Activated CD8-positive, alpha-beta memory T cell treated with anti-CD3 and anti-CD28 coated beads, Interleukin-2, amount 50 U/mL, for 4 hours (primary cell): ENCODE results near the gene SLC17A9.

Experiments used
- DNase-seq: peaks from one replicate; pipeline ENCODE4 v3.0.0-alpha.2; 2020

SLC17A9 gene

DNA sequence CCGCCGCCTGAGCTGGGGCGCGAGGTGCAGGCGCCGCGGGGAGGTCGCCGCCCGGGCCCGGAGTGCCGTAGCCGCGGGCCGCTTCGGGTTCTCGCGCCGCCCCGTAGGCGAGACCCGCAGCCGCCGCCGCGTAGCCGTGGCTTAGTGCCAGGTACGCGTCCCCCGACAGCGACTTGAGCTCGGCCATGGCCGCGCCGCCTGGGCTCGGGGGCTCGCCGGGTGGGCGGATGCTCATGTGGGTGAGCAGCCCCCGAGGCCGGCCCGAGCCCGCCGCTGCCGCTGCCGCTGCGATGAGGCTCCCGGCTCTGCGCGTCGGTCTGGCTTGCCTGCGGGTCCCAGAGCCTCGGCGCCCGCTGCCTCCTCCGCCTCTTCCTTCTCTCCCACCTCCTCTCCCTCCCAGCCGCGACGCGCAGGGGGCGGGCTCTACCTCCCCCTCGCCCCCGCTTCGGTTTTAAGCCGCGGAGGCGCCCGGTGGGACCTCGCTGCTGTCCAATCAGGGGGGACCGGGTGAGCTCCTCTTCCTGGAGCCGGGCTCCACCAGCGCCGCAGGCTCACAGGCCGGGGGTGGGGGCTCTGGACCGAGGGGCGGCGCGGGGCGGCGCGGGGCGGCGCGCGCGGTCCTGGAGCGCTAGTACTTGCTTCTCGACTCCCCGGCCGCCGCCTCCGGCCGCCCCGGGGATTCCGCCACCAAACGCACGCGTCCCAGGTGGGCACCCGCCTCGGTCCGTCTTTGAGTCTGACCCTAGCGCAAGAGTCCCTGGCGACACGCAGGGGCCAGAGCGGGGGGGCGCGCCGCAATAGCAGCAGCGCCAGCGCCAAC lies 54.2 kb downstream of the SLC17A9 start, which contains the start of gene BHLHE23:
TSS of gene BHLHE23 (minus strand) at position 425 of the 820 bp plus-strand sequence. CDS start at position 235, 190 bp downstream.
- no peak for DNase-seq

DNA sequence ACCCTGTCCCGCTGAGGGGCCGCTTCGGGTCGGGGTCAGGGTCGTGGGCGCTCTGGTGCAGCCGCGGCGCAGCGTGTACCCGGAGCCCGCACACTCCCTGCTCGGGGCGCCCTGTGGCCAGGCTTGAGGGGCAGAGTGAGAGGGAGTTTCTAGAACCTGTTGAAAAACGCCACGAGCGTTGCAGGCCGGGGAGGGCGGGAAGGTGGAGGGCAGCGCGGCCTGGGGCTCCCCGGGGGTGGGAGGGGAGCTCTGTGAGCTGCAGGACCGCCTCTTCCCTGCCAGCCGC lies 54.8 kb downstream of the SLC17A9 start:
- no peak for DNase-seq

DNA sequence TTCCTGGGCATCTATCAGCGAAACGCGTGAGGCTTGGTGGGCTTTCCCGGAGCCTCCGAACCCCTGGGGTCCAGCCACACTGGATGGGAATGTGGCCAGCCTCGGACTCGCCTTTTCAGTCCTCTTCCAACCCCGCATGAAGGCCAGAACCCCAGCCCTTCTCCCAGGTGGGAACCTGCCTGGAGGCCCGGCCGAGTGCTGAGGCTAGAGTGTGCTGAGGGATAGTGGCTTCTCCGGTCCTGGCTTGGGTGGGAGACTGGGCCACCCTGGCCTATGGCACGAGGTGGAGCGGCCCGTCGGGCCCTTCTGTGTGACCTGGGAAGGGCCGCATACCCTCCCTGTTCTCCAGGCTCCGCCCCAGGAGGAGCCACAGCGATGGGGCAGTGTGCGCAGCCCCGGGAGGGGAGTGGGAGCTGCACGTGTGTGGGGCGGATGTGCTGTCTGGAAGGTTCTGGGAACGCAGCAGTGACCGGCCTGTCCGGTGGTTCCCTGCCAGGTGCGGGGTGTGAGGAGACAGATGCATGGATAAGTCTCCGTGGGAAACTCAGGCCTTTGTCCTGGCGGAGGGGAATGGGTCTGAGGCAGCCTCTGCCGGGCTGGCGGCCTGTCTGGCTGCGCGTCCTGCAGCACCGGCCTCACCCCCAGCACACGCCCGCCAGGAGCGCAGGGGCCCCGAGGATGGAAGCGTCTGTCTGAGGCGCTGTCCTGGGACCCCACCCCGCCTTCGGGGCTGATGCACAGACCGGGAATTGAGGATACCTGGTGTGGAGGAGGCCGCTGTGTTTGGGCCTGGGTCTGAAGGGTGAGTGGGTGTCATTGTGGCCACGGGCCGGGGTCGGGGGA lies 55.4 kb downstream of the SLC17A9 start:
- DNase-seq = no peak

DNA sequence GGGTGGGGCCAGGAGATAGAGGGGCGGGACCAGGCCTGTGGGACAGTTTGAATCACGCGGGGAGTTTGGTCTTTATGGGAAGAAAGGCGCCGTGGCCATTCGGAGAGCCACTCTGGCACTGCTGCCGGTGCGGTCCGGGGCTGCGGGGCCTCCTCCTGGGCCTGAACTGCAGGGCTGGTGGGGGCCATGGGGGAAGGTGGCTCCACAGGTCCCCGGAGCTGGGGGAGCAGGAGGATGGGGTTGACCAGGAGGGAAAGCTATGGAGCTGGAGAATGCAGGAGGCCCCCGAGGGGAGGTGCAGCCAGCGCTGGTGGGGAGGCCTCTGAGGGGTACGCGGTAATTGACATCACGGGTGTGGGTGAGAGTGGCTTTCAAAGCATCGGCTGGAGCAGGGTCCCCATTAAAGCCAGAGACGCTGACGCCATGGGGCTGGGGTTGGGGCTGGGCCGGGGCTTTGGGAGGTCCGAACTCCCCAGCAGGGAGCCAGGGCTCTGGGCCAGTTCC lies 56.1 kb downstream of the SLC17A9 start:
- DNase-seq = no peak

DNA sequence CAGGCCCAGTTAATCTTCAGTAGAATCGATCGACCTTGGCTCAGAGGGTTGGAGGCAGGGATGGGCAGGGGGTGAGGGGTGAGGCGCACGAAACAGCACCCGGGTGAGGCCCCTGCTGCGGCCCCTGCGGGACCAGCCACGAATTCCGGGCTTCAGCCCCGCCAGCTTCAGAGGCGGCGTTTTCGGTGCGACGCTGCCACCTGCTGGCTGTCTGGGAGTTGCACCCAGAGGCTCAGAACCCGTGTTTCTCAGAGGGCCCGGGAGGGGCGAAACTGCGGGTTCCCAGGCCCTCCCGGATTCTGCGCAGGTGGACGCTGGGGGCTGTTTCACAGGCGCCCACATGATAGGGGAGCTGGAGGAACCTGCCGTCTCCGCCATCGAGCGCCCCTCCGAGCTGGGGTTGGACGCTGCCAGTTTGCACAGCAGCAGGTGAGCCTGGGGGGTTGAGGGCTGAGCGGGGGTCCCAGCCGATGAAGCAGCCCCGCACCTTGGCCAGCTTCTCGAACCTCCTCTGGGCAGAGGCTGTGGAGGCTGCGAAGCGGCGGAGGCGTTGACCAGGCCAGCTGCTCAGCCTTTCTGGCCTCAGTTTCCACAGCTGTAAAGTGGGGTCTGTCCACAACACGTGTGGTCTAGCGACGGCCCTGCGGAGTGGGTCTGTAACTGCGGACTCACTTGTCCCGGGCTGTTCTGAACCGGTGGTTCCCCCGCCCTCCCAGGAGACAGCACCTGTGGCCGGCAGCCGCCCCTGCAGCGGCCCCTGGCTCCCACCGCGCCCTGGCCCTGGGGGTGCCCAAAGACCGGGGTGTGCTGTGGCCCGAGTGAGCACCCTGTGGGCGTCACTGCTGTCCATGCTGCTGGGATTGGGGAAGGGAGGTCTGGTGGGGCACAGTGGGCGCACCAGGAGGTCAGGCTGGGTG lies 56.8 kb downstream of the SLC17A9 start:
- DNase-seq = peak; percentile 87

DNA sequence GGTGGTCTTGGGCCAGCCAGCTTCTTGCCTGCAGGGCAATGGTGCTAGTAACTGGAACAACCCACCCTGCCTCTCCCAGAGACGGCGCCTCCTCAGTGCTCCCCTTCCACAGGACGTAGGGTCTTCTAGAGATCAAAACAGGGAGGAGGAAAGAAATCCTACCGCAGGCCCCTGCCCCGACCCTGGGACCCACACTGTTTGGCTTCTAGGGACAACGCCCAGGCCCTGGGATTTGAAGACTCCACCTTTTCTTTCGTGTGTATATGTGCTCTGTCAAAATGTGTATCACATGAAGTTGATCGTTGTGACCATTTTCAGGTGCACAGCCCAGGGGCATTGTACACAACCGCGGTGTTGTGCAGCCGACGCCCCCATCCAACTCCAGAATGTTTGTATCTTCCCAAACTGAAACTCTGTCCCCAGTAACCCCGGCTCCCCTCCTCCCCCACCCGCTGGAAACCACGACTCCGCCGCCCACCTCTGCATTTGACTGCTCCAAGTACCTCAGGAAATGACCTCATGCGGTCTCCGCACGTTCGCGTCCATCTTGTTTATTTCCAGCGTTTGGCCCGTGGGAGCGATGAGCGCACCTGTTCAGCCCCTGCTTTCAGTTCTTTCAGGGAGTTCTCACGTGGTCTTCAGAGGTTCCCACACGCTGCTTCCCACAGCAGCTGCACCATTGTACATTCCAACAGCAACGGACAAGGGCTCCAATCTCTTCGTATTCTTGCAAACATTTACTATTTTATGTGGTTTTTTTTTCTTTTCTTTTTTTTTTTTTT lies 57.7 kb downstream of the SLC17A9 start:
- peak; percentile 73 for DNase-seq

DNA sequence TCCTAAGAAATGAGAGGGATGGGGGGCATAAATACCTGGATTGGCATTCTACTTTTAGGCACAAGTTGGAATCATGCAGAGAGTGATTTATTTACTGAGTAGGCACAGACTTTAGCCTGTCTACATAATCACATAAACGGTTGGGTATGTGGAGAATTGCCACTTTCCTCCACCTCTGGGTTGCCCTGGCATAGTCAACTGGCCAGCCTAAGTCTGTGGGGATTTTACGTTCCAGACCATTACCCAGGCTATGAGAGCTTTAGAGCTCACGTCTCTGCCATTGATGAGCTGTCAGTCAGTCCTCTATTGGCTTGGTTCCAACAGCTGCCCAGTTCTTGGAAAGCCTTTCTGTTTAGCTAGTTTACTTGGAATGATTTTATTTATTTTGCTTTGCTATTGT lies 59.3 kb downstream of the SLC17A9 start:
- no peak for DNase-seq

DNA sequence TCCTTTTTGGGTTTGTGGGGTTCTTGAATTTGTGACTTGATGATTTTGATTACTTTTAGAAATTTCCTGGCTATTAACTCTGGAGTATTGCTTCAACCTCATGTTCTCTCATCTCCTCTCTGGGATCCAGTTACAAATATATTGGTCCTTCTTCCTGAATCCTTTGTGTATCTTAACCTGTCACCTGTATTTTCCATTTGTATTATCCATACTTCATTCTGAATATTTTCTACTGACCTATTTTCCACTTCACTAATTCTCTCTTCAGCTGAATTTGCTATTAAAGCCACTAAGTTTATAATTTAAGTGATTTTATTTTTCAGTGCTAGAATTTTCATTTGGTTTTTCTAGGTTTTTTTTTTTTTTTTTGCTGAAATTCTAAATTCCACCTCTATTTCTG lies 60.7 kb downstream of the SLC17A9 start:
- no peak for DNase-seq

DNA sequence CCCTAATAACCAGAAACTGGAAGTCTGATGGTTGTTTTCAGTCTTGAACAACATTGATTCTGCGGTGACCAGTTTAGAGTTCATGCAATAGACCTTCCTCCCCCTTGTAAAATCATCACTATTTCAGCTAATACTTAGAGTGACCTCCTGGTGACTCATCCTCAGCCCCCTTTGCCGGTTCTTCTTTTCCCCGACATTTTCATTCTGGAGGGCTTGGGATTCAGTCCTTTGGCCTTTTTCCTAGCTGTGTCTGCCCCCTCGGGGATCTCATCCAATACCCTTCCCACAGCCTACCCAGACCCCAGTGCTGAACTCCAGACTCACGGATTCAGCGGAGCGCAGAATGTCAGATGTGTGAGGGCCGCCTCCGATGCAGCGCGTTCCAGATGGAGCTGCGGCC lies 61.8 kb downstream of the SLC17A9 start:
- DNase-seq = no peak

DNA sequence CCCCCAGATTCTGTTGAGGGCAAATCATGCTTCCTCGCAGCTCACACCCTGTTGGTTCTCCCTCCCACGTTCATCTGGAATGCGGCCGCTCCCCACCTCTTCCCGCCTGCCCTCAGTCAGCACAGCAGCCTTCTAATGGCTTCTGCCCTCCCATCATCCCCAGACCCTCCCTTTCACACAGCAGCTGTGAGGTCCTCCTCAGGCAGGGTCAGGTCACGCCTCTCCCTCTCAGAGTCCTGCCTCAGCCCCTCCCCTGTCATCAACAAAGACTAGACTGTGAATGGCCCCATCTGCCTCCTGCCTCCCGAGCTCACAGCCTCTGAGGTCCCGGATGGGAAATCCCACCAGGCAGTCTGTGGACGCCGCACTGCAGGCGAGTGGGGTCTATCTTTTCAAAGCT lies 62.2 kb downstream of the SLC17A9 start:
- no peak for DNase-seq

DNA sequence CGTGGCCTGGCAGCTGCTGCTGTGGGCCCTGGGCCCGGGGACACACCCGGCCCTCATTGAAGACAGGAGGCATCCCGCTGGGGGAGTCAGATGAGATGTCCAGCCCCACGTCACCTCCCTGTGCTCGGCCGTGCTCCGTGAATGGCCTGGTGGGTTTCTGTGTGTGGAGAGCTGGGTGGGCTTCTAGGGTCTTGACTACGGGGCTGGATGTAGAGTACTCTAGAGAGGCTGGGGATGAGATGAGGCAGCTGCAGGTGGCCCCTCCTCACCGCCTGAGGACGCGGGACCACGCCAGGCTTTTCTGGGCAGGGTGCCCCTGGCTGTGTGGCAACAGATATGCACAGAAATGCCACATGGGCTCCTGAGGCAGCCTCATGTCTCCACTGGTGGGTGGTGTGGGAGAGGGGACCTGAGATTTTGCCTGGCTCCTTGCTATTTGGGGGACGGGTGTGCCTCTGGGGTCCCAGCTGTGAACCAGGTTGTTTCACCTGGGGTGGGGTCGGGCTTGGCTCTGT lies 62.7 kb downstream of the SLC17A9 start:
- DNase-seq = no peak

DNA sequence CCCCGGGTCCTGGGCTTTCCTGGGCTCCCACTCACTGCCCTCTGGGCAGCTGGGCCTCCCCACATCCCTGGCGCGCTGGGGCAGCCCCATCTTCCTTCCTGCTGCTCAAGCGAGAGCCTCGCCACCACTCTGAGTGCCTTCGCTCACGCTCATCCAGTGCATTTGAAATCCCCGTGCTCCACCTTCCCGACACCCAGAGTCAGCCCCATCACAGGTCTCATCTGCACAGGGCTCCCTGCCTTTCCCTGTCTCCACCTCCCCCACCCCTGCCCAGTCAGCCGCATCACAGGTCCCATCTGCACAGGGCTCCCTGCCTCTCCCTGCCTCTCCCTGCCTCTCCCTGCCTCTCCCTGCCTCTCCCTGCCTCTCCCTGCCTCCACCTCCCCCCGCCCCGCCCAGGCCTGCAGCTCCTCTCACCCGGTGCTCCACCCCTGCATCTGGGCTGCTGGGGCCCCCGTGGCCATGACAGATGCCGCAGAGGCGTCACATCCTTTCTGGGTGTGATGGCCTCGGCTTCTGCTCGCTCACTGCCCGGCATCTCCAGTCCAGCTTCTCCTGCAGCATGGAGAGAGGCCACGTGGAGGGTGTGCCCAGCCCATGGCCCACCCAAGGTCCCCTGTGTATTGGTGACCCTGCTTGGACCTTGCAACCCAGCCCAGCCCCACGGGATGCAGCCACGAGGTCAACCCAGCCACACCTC lies 63.3 kb downstream of the SLC17A9 start:
- DNase-seq = no peak

DNA sequence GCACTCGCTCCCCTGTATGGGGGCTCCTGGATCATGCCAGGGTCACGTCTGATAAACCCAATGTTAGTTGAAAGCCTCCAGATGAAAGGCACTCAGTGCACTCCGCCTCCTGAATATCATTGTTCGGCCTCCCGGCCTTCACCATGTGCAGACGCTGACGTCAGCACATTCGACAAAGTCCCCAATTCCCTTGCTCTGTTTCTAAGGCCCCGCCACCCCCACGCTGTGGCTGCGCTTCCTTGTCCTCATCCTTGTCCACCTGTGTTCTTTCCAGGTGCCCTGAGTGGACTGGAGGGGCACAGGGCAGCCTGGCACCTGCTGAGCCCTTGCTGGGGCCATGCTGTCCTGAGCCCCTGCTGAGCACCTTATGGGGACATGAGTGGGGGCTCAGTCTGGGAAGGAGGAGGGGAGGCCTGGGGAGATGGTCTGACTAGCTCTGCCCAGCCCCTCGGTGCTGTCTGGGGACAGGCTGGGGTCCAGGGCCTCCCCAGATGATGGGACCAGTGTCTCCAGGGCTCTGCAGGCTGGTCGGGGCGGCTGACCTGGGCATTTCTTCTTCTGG lies 64.1 kb downstream of the SLC17A9 start:
- no peak for DNase-seq

DNA sequence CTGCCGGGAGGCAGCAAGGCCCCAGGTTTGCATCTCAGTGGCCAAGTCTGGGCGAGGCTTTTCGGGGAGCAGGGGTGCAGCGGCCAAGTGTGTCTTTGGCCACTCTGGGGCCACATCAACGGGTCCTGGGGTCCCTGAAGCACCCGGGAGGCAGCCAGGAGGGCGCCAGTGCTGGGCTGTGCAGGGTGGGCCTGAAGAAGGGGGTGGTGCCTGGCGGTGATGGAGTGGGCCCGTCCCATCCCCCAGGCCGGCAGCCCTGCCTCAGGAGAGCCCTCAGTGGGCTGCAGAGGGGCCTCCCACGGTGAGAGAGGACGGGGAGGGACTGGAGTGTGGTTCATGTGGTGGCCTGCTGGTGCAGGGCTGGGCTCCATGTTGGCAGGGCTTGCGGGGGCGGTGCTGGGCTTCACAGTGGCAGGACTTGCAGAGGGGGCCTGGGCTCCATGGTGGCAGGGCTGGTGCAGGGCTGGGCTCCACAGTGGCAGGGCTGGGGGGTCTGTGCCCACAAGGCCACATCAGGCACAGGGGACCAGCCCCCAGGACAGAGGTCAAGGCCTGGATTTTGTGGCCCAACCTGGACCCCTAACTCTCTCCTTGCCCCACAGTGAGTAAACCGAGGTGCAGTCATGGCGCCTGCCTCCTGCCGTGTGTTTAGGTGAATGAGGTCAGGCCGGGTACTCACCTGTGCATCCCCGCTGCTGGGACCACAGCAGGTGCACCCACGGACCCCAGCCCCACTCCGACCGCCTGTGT lies 64.7 kb downstream of the SLC17A9 start:
- DNase-seq = no peak

DNA sequence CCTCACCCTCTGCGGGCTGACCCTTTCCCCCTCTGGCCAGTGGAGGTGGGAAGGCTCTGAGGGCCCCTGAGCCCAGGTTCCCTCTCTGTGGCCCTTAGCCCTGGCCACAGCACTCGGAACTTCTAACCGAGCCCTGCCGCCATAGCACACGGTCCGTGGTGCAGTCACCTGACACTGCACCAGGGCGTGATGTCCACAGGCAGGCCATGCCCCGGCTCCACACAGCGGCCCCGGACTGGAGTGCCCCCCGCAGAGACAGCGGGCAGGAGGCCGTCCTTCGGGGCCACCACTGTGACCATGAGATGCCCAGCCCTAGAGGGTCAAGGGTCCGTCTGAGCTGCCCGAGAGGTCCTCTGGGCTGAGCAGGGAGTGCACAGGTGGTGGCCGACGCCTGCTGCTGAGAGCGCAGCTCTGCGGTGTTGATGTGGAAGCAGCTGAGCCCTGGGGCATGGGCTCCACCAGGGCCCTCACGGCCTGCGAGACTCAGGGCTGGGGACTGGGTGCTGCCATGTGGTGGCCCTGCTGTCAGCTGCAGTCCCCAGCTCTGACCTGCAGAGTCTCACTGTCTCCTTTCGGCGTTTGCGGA lies 65.4 kb downstream of the SLC17A9 start:
- no peak for DNase-seq
